ENCODE results near the gene ATP1A2.

Gene ATP1A2

GRCh38 chr1:160189649-160190625 is 74.4 kb downstream of the ATP1A2 start, which contains the start of gene CASQ1:
TSS of gene CASQ1 (plus strand) at chr1:160190575. CDS start at chr1:160190752, 177 bp downstream.
- no peak for TF ChIP-seq CTCF (IDR thresholded peaks at IDR 0.05; ENCODE audit: low read length, missing control alignments)
- peak; percentile 57 for DNase-seq (ENCODE audit: low read depth)
- no peak within 1 kb of the TSS for H3K4me3 ChIP-seq (replicated peaks; ENCODE audit: low read depth, low read length)

- no peak for TF ChIP-seq CTCF (IDR thresholded peaks at IDR 0.05; ENCODE audit: low read length, missing control alignments)
- no peak overlapping the region for H3K4me3 ChIP-seq (replicated peaks; ENCODE audit: low read depth, low read length)
- no peak for DNase-seq (ENCODE audit: low read depth)
Observed at GRCh38 chr1:160191756-160192155, 76.2 kb downstream of the ATP1A2 start.

- DNase-seq (ENCODE audit: low read depth): no peak
- H3K4me3 ChIP-seq (replicated peaks; ENCODE audit: low read depth, low read length): no peak overlapping the region
- no peak for TF ChIP-seq CTCF (IDR thresholded peaks at IDR 0.05; ENCODE audit: low read length, missing control alignments)
Observed at GRCh38 chr1:160192234-160192633, 76.7 kb downstream of the ATP1A2 start.

All from fibroblast of pulmonary artery (primary cell).